Left lung (tissue), 10 donors: Measurements from ENCODE around the gene CHURC1. TPM values are rescaled to one million over a fixed set of nuclear protein-coding genes. Genes with fewer than 3 reads are reported as not detected.
A peak's percentile ranks its signal among the peaks of the same experiment; 100 is the strongest.

Experiments used
- ATAC-seq: fragments of 200-7000 bp; cut with Tn5 transposase; one replicate; pipeline ENCODE4 v1.9.1; 2020; ENCODE audit warnings: moderate library complexity
- DNase-seq, 4 donors: peaks; one replicate each; pipeline ENCODE4 v3.0.0-alpha.2; 2013 to 2020
- H3K27ac ChIP-seq, 2 donors: fragments of 200-600 bp; sonication (generic) in 1 of 2; one replicate each; pipeline versions ENCODE4 v1.5.0 to v1.8.0; 2020 to 2021
- H3K27me3 ChIP-seq, 2 donors: fragments of 200-600 bp; sonication (generic) in 1 of 2; one replicate each; pipeline versions ENCODE4 v1.5.0 to v1.8.0; 2020 to 2021
- H3K36me3 ChIP-seq, 2 donors: fragments of 200-600 bp; sonication (generic) in 1 of 2; one replicate each; pipeline versions ENCODE4 v1.5.0 to v1.8.0; 2020 to 2021
- H3K4me1 ChIP-seq, 2 donors: fragments of 200-600 bp; one replicate each; pipeline ENCODE4 v1.8.0; 2021
- H3K4me3 ChIP-seq, 2 donors: fragments of 200-600 bp; sonication (generic) in 1 of 2; one replicate each; pipeline versions ENCODE4 v1.5.0 to v1.8.0; 2020 to 2021; ENCODE audit warnings: mild to moderate bottlenecking in 1 of 2
- H3K9me3 ChIP-seq, 2 donors: fragments of 200-600 bp; sonication (generic) in 1 of 2; one replicate each; pipeline versions ENCODE4 v1.5.0 to v1.8.0; 2020 to 2021
- intact Hi-C, 2 donors: fragments of 100-400 bp; cut with DNase I; formaldehyde crosslinking; loops; one replicate each; pipeline versions ENCODE4 v1.11.2 to v1.14.2; 2022
- polyA plus RNA-seq, 6 donors: library from polyadenylated mRNA; unstranded; fragments of 120-200 nt; gene quantifications; one replicate each; pipeline ENCODE4 v1.2.1, GENCODE V29; 2013; ENCODE audit not compliant: insufficient read length in 6 of 6
- total RNA-seq, 2 donors: library from RNA; stranded (reverse); fragmentation: NEBNext Ultra II Directional; extraction: Animal tissue kit (Norgen Biotek cat#: 25700); gene quantifications; one replicate each; pipeline ENCODE4 v1.2.1, GENCODE V29; 2021
- TF ChIP-seq, protein P1 (sequence below), 2 donors: fragments of 200-600 bp; sonication (generic) in 1 of 2; IDR thresholded peaks; one replicate each; pipeline versions ENCODE4 v1.5.0 to v1.8.0; 2021; ENCODE audit warnings: antibody characterized with exemption in 2 of 2
- donor health status: DM: no; HTN: yes; CAD: no.
- donor health status: DM: no; HTN: no; CAD: no.

The CHURC1 gene
- total and polyA plus RNA-seq, 8 donors: 46.8 to 70.2 (median 58.9) TPM

DNA sequence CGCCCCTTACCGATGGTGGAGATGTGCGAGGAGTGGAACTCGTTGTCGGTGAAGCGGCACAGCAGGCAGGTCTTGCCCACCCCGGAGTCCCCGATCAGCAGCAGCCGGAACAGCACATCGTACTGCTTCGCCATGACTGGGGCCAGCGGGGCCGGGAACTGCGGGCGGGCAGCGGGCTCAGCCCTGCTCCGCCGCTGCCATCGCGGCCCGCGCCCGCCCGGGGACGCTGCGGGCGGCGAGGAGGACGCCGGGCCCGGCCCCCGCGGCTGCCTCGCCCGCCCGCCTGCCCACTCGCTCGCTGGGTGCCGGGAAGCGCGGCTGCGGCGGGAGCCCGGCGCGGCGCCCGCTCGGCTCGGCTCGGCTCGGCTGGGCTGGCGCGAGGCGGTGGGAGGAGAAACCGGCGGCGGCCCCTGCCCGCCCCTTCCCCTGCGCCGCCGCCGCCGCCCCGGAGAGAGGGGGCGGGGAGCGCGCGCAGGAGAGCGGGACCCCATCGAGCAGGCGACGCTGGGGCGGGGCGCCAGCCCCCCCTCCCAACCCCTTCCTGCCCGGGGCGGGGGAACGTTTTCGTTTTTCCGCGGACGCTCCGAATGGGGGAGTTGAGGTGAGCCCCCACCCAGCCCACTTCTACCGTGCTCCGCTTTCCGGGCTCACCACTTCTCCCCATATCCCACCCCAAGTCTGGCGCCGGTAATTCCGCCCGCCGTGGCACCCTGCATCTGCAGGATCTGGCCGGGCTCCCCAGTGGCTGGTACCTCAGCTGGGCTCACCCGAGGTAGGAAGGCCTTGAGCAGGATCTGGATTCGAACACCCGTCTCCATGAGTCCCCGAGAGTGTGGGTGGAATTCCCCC is 57.9 kb downstream of the CHURC1 start, which contains the start of gene RAB15:
TSS of gene RAB15 (minus strand) at position 394 of the 849 bp plus-strand sequence. CDS start at position 134, 260 bp downstream.
- intact Hi-C loops: no loop called here
- peaks cover 0 to 23% of the 10 kb centered on the region in 2 donors for H3K27me3 ChIP-seq
- H3K27ac ChIP-seq: no peak within 1 kb of the TSS
- DNase-seq: peak in 3 of 4 donors; percentile 39 to 87 (median 51)
- TF ChIP-seq, protein P1, sequence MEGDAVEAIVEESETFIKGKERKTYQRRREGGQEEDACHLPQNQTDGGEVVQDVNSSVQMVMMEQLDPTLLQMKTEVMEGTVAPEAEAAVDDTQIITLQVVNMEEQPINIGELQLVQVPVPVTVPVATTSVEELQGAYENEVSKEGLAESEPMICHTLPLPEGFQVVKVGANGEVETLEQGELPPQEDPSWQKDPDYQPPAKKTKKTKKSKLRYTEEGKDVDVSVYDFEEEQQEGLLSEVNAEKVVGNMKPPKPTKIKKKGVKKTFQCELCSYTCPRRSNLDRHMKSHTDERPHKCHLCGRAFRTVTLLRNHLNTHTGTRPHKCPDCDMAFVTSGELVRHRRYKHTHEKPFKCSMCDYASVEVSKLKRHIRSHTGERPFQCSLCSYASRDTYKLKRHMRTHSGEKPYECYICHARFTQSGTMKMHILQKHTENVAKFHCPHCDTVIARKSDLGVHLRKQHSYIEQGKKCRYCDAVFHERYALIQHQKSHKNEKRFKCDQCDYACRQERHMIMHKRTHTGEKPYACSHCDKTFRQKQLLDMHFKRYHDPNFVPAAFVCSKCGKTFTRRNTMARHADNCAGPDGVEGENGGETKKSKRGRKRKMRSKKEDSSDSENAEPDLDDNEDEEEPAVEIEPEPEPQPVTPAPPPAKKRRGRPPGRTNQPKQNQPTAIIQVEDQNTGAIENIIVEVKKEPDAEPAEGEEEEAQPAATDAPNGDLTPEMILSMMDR (IDR thresholded peaks at IDR 0.05): no peak
- peaks cover 0 to 21% of the 10 kb centered on the region in 2 donors for H3K4me1 ChIP-seq
- H3K36me3 ChIP-seq: no peaks in the 10 kb centered on the region
- H3K4me3 ChIP-seq: peak within 1 kb of the TSS; percentile 47 to 61
- H3K9me3 ChIP-seq: no peaks in the 10 kb centered on the region
- ATAC-seq: peak; percentile 78

DNA sequence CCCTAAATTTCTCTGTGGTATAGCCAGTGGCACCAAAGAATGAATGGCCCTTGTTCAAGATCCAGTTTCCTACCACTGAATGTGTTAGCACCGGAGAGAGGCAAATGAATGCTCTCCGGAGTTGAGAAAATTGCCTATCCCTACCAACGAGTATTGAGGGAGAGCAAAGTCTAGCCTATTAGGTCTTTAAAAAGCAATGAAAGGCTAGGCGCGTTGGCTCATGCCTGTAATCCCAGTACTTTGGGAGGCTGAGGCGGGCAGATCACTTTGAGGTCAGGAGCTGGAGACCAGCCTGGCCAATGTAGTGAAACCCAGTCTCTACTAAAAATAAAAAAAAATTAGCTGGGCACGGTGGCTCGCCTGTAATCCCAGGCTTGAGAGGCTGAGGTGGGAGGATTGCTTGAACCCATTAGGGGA is 58.8 kb downstream of the CHURC1 start:
- DNase-seq (no peak), ATAC-seq (no peak)
- H3K9me3 ChIP-seq: no peaks in the 10 kb centered on the region
- TF ChIP-seq, protein P1 (IDR thresholded peaks at IDR 0.05): no peak
- intact Hi-C loops: no loop called here
- H3K27me3 ChIP-seq: peaks cover 0 to 23% of the 10 kb centered on the region in 2 donors
- H3K4me1 ChIP-seq: peaks cover 0 to 21% of the 10 kb centered on the region in 2 donors
- H3K27ac ChIP-seq: no peak overlapping the region
- no peak overlapping the region for H3K4me3 ChIP-seq
- no peaks in the 10 kb centered on the region for H3K36me3 ChIP-seq

DNA sequence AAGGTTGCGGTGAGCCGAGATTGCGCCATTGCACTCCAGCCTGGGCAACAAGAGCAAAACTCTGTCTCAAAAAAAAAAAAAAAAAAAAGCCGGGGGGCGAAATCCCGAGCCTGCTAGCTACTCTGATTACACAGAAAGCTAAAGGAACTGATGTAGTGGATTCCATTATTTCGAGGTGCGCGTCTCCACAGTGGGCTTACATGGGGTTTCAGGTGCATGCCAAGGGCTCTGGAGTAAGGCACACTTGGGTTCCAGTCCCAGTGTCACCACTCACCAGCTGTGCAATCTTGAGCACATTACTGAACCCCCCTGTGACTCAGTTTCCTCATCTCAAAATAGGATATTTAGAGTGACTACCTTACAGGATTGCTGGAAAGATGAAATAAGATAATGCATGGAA is 59.6 kb downstream of the CHURC1 start:
- H3K4me3 ChIP-seq: no peak overlapping the region
- ATAC-seq (no peak), DNase-seq (no peak)
- no peaks in the 10 kb centered on the region for H3K9me3 ChIP-seq
- H3K36me3 ChIP-seq: no peaks in the 10 kb centered on the region
- peaks cover 0 to 21% of the 10 kb centered on the region in 2 donors for H3K4me1 ChIP-seq
- TF ChIP-seq, protein P1 (IDR thresholded peaks at IDR 0.05): no peak
- intact Hi-C loops: no loop called here
- peaks cover 0 to 23% of the 10 kb centered on the region in 2 donors for H3K27me3 ChIP-seq
- H3K27ac ChIP-seq: no peak overlapping the region

DNA sequence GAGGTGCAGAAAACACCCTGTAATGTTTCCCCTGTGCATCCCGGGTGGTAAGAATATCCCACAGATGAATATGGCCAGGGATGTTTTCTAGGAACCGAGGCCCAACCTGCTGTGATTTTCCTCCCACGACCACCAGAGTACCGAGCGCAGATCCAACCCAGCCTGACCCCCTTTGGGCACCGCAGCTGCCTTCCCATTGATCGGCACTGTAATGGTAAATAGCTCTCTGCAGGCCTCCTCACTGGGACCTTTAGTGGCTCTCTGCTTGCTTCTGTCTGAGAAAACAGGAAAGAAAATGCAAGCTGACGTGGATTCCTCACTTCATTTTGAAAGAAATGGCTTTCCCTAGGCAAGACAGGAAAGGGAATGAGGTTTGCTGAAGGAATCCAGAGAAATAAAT is 60.3 kb downstream of the CHURC1 start:
- intact Hi-C loops: no loop called here
- H3K36me3 ChIP-seq: no peaks in the 10 kb centered on the region
- H3K27ac ChIP-seq: no peak overlapping the region
- no peak overlapping the region for H3K4me3 ChIP-seq
- DNase-seq: no peak
- TF ChIP-seq, protein P1 (IDR thresholded peaks at IDR 0.05): no peak
- H3K4me1 ChIP-seq: peaks cover 0 to 21% of the 10 kb centered on the region in 2 donors
- ATAC-seq: no peak
- H3K9me3 ChIP-seq: no peaks in the 10 kb centered on the region
- H3K27me3 ChIP-seq: peaks cover 0 to 23% of the 10 kb centered on the region in 2 donors

DNA sequence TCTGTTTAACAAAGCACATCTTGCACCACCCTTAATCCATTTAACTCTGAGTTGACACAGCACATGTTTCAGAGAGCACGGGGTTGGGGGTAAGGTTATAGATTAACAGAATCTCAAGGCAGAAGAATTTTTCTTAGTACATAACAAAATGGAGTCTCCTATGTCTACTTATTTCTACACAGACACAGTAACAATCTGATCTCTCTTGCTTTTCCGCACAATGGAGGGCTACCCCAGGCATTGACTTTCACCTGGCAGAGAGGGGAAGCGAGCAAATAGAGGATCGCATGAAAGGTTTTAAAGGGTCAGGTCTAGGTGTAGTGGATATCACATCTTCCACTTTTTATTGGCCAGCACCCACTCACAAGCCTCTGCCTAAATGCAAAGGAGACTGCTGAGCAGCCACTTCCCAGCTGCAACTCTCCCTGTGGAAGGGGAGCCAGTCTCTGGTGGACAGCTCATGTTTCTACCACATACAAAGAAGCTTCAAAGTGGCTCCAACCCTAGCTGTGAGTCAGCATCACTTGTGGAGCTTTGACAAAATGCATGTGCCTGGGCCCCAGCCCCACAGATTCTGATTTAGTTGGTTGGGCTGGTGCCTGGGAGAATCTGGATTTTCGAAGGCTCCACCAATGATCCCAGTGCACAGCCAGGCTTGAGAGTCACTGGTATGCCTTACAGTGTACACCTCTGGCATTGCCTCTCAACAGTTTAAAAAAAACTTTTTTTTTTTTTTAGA is 65.2 kb downstream of the CHURC1 start:
- TF ChIP-seq, protein P1 (IDR thresholded peaks at IDR 0.05): no peak
- peaks cover 0 to 4% of the 10 kb centered on the region in 2 donors for H3K4me1 ChIP-seq
- H3K9me3 ChIP-seq: no peaks in the 10 kb centered on the region
- no peaks in the 10 kb centered on the region for H3K36me3 ChIP-seq
- no peak overlapping the region for H3K4me3 ChIP-seq
- peak overlapping the region in 1 of 2 donors; percentile 18 for H3K27ac ChIP-seq
- ATAC-seq (peak; percentile 63), DNase-seq (no peak)
- intact Hi-C loops: no loop called here
- no peaks in the 10 kb centered on the region for H3K27me3 ChIP-seq
